Stimulated activated CD8-positive, alpha-beta memory T cell treated with anti-CD3 and anti-CD28 coated beads, Interleukin-2, amount 100 ng/mL, for 1 hour (primary cell): Measurements from ENCODE around the gene ALDH1L1.

Experiments
- DNase-seq, 2 donors: peaks; one replicate each; pipeline ENCODE4 v3.0.0-alpha.2; 2020; ENCODE audit warnings: low read depth in 2 of 2

ALDH1L1 gene

DNA sequence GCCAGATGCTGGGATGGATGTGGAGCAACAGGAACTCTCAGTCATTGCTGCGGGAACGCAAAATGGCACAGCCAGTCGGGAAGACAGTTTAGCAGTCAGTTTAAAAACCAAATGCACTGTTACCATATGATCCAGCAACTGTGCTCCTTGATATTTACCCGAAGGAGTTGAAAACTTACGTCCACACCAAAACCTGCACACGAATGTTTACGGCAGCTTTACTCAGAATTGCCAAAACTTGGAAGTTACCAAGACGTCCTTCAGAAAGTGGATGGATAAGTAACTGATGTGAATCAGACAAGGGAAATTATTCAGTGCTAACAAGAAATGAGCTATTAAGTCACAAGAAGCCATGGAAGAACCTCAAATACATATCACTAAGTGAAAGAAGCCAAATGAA is 60.4 kb downstream of the ALDH1L1 start:
- DNase-seq: no peak

DNA sequence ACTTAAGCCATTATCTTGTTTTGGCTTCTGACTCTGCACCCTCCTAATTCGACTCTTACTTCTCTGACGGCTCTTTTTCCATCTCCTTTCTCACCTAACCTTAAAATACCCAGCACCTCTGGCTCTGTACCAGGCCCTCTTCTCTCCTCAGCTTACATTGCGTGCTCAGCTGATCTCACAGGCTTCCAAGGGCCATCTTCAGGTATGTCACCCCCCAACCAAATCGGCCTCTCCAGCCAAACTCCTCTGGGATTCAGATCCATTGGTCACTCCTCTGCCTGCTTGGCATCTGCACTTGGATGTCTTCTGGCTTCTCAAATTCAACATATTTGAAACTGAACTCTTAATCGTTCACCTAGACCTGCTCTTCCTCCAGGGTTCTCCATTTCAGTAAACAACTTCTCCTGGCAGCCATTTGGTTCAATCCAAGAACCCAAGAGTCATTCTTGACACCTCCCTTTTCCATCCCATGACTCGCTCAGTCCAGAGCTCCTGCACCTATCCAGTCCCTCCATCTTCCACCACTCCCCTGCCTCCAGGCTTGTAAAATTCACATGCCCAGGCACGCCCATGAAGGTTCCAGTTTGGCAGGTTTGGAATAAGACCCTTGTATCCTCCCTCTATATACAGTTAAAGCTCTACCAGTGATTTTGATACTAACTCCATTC is 61.2 kb downstream of the ALDH1L1 start:
- DNase-seq: no peak

DNA sequence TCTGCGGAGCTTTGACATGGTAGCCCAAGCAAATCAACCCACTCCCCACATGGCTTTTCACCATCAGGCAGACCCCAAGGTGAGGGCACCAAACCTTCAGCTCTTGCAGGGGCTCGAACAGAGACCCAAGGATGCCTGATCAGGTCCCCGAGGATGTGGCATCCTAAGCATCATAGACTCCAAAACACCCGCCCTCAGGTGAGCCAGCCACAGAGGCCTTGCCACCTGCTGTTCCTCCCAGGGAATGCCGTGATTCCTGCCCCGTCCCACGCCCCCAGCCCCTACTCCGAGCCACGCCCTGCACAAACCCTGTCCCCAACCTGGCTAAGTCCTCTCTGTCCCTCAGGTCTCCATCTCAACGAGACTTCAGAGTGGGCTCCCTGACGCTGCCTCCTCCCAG is 61.8 kb downstream of the ALDH1L1 start:
- DNase-seq: no peak

DNA sequence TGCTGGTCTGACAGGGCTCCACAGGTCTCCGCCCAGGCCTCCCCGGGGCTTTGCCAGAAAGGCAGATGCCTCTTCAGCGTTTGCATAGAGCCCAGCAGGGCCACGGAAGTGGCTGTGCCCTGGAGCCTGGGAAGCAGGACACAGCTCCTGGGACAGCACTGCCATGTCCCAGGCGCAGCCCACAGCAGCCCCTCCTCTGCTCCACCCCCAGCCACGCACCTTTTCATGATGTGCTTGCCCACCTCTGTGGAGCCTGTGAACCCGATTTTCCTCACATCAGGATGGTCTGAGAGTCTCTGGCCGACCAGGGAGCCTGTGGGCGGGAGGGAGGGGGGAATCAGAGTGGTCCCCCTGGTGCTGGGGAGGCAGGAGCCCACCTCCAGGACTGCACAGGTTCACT is 62.6 kb downstream of the ALDH1L1 start:
- no peak for DNase-seq

DNA sequence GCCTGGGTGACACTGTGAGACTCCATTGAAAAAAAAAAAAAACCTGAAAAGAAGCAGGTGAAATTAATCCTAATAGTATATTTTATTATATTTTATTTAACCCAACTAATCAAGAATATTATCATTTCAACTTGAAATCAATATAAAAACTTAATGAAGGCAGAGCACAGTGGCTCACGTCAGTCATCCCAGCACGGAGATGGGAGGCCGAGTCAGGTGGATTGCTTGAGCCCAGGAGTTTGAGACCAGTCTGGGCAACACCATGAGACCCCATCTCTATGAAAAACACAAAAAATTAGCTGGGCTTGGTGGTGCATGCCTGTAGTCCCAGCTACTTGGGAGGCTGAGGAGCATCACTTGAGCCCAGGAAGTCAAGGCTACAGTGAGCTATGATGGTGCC is 63.2 kb downstream of the ALDH1L1 start:
- DNase-seq: no peak

DNA sequence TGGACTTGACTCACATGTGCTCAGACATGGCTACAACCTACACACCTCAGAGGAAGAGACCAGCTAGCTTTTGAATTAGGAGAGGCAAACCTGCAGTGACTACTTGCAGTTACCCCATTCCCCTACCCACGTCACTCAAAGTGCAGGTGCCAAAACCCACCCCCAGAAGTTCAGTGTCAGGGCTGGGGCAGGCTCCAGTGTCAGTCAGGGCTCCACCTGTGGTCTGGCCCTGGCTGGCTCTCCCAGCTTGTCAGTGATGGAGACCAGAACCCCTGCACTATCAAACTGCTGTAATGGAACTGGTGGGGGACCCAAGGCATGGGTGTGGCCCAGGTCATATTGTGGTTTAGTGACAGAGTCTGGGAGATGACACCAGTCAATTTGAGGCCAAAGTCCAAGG is 63.9 kb downstream of the ALDH1L1 start:
- no peak for DNase-seq

DNA sequence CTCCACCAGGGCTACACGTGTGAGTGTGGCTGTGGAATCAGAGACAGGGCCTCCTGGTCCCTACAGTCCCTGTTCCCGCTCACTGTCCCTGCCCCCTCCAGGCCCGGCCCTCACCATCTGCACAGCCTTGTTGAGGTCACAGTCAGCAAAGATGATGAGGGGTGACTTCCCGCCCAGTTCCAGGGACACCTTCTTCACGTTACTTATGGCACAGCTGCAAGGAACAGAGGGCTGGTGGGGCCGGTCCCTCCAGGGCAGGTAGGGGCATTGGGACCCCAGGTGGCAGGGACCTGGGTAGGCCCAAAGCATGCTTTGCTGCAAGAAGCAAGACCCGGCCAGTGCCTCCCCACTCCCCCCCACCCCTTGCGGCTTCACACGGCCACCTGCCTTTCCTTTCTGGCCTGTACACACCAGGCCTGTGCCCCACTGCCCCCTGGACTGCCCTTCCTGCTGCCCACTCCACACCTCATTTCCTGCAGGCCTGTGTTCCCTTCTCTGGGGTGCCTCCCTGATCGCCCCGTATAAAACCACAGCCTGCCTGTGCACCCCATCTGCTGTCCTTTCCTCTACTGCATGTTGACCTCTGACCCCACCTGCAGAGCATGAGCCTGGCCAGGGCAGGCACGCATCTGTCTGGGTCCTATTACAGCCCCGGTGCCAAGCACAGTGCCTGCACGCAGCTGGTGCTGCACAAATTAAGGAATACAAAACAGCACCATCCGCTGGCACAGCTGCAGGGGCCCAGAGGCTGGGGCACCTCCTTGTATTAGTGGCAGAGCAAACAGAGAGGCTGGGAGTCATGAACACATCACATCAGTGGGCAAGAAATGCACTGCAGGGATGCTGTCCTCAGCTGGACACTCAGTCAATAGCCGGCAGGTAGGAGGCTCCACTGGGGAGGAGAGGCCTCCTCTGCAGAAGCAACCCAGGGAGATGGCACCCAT is 65.7 kb downstream of the ALDH1L1 start:
- DNase-seq: no peak

DNA sequence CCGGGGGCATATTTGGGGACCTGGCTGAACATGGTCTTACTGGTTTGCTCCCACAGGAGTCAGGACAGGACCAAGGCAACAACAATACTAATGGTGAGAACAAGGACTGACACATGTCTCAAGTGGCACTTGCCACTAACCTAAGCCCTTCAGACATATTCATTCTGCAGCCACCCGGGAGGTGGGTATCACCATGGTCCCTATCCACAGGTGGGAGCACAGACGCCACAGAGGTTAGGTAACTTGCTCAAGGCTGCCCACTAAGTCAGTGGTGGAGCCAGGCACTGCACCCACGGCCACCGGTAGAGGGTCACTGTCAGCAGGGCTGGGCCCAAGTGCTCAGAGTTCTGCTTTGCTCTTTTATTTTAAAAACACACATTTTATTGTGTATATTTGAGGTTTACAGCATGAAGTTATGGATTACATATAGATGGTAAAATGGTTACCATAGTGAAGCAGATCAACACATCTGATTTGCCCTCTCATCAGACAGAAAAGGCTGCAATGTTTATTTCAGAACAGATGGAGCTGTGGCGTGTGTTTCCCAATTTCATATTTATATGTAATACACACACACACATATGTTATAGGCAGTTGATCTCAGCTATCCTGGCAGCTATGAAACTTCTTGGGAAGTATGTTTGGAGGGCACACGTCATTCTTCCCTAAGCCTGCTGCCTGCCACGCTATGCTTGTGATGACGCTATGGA is 66.5 kb downstream of the ALDH1L1 start:
- DNase-seq: no peak

DNA sequence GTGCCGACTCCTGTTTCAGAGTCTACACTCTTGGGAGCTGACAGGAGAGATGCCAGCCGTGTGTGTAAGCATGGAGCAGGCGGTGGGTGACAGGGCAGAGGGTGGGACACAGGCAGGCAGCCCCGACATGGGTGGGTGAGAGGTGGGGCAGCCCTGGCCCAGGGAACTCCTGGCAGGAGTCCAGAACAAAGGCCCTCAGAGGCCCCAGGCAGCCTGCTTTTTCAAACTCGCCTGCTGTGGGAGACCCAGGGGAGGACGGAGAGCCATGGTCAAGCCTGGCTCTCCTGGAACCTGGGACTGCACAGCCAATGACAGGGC is 67.2 kb downstream of the ALDH1L1 start:
- no peak for DNase-seq

DNA sequence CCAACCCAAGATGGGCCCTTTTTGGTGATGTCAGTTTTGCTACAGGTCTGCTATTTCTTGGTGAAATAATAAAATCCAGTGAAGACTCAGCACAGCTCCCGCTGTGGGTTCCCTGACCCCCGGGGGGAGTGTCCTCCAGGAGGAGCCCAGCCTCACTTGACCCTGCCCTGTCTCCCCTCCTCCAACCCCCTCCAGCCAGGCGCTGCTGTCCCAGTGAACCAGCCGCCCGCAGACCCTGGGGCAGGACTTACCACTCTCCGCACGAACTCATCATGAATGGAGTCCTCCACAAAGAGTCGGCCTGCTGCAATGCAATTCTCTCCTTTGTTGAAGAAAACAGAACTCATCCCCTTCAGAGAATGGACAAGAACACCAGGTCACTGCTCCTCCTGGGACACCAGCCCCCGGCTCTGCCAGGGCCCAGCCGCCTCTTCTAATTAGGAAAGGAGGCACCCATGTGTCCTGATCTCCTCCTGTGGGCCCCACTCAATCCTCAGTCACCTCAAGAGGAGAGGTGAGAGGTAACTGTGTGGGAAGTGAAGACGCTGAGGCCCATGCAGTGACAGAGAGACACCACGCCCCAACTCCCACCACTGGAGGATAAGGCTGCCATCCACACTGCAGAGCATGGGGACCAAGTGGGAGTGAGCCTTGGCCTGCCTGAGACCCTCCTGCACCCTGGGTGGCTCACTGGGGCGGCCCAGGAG is 67.7 kb downstream of the ALDH1L1 start:
- no peak for DNase-seq

DNA sequence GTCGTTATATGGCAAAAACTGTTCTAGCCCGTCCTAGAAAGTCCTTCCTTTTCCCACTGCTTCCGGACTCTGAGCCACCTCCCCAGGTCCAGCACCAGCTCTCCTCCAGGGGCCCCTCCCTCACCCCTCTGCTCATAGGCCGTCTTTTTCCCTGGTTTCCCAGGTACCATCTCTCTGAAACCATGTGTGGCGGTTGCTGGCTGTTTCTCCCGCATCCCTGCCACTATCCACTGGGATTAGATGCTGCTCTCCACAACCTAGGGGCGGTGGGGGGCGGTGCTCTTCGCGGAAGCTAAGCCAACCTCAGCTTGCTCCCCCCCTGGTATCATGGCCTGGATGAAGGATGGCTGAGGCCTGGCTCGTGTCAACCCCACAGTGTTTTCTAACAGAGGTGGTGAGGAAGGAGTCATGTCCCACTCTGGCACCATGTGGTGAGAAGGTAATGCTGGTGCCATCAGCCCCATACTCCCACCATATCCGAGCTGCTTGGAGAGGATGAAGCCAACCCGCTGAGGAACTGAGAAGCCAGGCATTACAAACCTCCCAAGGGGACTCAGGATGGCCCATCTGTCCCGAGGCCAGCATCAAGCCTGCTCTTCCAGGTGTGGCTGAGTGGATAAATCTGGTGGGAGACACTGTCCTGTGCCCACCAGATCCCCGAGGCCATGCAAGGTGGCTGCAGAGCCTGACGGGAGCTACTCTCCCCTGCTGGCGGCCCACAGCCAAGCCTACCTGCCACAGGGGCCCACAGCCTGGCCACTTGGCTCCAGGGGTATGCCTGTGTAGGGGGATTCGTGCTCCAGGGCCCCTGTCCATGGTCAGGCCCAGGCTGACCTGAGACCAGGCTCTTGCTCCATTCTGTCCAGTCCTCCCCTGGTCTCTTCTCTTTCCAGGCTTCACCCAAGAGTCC is 68.6 kb downstream of the ALDH1L1 start:
- DNase-seq: no peak

DNA sequence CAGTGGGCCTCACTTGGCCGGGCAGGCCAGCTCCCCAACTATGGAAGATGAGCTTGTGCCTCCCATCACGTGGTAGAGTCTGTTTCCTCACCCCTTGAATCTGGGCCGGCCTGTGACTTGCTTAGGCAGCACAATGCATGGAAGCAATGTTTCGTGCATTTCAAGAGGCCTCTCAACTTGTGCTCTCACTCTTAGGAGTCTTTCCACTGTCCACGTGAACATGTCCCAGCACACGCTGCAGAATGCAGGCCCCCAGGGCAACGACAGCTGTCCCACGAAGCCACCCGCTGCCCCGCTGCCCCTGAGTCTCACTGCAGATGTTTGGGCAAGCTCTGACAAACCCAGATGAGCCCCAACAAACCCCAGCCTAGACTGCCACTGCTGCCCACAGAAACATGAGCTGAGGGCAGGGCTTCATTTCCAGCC is 69.2 kb downstream of the ALDH1L1 start:
- no peak for DNase-seq

DNA sequence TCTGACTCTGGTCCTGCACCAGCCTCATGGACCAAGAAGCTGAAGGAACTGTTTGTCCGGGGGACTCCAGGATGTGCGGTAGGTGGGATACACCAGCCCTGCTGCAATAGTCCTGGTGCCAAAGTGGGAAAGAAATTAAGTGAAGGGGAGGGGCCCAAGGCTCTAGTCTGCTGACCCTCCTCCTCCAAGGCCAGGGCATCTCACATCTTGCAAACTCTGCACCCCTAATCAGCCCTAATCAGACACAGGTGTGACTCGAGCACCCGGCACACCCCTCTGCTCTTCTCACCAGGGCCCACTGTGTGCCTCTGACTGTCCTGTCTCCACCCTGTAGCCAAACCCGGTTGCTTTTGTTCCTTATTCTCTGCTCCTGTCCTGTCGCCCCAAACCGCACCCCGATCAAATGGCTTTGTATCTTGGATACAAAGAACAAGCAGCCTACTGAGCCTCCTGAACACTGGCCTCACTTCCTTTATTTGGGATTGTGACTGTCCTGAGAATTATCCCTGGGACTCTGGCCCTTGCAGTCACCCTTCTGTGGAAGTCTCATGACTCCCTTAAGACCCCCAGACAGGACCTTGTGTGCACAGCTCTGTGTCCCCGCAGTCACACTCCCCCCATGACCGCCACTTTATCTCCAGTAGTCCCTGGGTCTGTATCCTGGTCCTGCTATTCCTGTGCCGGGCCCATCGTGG is 69.8 kb downstream of the ALDH1L1 start:
- DNase-seq: no peak

DNA sequence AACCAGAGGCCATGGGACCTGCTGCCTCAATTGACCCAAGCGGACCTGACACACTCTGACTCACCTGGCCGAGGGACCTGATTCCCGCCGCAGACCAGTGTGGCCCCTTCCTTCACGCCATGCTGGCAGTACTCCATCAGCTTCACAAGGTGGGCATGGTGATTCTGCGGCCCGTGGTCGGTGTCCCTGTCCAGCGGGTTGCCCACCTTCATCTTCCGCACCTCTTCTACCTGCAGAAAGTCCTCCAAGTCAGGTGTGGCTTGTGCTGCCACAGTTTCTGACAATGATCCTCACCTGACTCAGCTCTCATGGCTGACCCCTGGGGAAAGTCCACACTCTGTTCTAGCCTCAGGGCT is 70.5 kb downstream of the ALDH1L1 start:
- DNase-seq: no peak

DNA sequence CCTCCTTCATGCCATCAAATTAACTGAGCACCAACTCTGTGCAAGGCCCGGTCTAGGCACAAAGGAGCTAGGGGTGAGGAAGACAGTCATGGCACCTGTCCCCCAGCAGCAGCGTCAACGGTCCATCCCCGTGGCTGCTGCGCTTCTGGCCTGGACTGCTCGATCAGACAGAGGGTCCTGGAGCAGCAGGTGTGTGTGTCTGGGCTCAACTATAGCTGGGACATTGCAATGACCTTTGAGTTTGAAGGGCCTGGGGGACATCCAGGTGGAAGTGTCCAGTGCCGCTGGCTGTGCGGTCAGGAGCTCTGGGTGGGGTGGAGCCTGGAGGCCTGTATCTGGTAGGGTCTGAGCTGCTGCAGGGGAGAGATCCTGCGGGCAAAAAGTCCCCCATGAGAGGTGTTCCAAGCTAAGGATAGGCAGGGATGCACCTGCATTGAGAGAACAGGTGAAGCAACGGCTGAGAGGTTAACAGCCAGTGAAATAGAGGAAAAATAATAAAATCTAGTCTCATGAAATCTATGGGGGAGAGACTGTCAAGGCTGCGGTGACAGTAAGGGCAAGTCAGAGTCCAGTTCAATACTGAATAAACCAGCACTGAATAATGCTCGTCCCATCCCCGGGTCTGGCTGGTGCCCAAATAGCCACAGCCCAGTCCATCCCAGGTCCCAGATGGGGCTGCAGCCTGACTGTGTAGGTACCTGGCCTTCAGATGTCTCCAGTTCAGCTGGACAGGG is 71.1 kb downstream of the ALDH1L1 start:
- DNase-seq: no peak

DNA sequence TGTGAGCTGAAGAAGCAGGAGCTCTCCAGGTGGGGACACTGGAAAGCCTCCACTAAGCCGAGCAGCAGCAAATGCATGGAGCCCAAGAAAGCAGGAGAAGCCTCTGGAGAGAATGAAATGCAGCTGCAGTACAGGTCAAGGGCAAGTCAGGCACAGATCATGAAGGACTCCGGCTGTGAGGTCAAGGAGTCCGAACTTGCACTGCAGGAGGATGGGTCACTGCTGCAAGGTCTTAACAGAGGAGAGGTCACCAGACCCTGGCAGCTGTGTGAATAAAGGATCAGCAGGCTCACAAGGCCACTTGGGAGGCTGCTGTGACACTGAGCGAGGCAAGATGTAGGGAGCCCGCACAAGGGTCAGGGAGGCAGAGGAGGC is 71.7 kb downstream of the ALDH1L1 start:
- DNase-seq: no peak

DNA sequence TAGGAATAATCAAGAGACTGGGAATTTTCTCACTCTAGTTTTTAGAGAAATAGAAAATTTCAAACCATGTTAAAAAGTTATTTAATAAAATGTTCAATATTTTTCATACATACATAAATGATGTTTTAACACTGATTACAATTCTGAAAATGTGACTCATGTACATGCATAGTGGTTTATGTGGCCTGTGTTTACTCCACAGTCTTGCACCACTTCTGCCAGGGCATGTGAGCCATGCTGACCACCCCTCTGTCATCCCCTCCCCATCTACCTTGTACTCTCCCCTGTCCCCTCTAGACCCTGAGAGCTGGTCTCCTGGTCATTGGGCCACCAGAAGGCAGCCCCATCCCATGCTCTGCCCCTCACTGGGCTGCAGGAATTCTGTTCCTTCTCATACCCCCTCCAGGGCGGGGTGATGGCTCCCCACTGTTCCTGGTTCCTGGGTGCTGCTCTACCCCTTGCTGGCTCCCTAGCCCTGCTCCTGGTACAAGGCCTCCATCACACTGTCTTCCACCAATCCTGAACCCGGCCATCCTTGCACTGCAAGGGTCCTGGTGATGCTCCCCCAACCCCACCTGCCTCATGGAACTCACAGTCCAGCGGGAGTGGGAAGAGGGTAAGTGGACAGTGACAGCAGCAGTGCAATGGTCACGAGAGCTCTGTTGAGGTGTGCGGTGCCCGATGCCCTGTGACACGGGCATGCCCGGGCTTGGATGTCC is 72.3 kb downstream of the ALDH1L1 start:
- DNase-seq: no peak

DNA sequence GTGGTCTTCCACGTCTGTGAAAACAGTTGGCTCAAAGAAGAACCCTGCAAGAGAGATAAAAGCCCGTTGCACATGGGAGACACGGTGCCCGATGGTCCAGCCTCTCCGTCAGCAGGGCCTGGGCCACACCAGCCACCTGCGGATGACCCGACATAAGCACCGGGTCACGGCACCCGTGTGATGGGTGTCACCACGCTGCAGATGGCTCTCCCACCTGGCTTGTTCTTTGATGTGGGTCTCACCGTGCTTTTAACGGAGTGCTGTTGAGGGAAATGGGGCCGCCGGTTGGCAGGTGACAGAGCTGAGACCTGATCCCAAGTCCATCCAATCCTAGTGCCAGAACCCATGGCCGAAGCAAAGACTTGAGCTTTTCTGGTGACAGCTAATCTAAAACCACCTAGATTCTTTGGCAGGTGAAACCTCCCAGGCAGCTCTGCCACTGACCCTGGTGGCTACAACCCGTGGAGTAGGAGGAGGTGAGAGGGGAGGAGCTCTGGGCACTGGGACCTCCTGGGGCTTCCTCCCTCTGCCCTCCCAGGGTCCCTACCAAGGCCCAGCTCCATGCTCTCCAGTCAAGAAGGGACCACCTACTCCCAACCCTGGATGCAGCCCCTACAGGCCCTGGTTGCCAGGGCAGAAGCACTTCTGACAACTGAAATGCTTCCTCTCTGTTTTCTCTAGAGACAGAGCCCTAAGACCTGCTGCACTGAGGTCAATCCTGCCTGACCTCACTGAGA is 73.0 kb downstream of the ALDH1L1 start:
- no peak for DNase-seq
